HEK293 (cell line): ENCODE measurements around the gene TMEM8B.

Experiments used
- CTCF ChIA-PET: fragments of 350-600 bp; formaldehyde crosslinking; extraction: SDS; loops from one replicate; lab custom pipeline; 2021; ENCODE audit warnings: antibody characterized with exemption; lab: Yijun Ruan, JAX
- POLR2A ChIA-PET: fragments of 300-600 bp; formaldehyde crosslinking; extraction: SDS; loops from one replicate; lab custom pipeline; 2020; ENCODE audit warnings: antibody characterized with exemption, inconsistent platforms; lab: Yijun Ruan, JAX
- H3K27ac ChIP-seq: fragments of 200-500 bp; sonication (Bioruptor generic); 2 replicates; pipeline ENCODE4 v1.5.1; 2014; ENCODE audit warnings: low read depth, low read length, control low read depth, inconsistent platforms; ENCODE audit errors: extremely low read depth
- H3K36me3 ChIP-seq, 2 experiments: fragments of 200-500 bp in 1 of 2; sonication (Bioruptor generic) in 1 of 2; 1 replicate in 1 of 2; 2 replicates in 1 of 2; pipeline ENCODE4 v1.5.1; 2014 to 2017; ENCODE audit warnings: inconsistent platforms in 2 of 2, low read length in 2 of 2; ENCODE audit not compliant: control insufficient read depth in 2 of 2, insufficient read depth in 1 of 2
- H3K4me1 ChIP-seq: fragments of 200-500 bp; sonication (Bioruptor generic); 2 replicates; pipeline ENCODE4 v1.5.1; 2014; ENCODE audit warnings: mild to moderate bottlenecking, low read length, inconsistent platforms; ENCODE audit not compliant: control insufficient read depth, insufficient read depth
- H3K4me3 ChIP-seq: 2 replicates; pipeline ENCODE4 v1.5.1; 2011; ENCODE audit warnings: low read depth, mild to moderate bottlenecking, control low read depth, low read length, moderate library complexity
- H3K9me3 ChIP-seq: fragments of 200-500 bp; sonication (Bioruptor generic); 2 replicates; pipeline ENCODE4 v1.5.1; 2014; ENCODE audit warnings: low read depth, low read length, inconsistent platforms; ENCODE audit not compliant: control insufficient read depth, insufficient read depth
- GLIS1 ChIP-seq: fragments of 450-650 bp; formaldehyde crosslinking; IDR thresholded peaks from 2 replicates; pipeline ENCODE4 v1.5.1; 2016; ENCODE audit warnings: missing biosample characterization, missing genetic modification characterization
- KLF10 ChIP-seq: fragments of 450-650 bp; IDR thresholded peaks from 2 replicates; pipeline ENCODE4 v1.5.1; 2018; ENCODE audit warnings: missing biosample characterization, mild to moderate bottlenecking, missing genetic modification characterization
- KLF16 ChIP-seq: fragments of 450-650 bp; formaldehyde crosslinking; IDR thresholded peaks from 2 replicates; pipeline ENCODE4 v1.5.1; 2017; ENCODE audit warnings: missing biosample characterization, missing genetic modification characterization
- KLF8 ChIP-seq: fragments of 450-650 bp; formaldehyde crosslinking; IDR thresholded peaks from 2 replicates; pipeline ENCODE4 v1.5.1; 2016; ENCODE audit warnings: missing biosample characterization, missing genetic modification characterization
- PRDM10 ChIP-seq: fragments of 450-650 bp; formaldehyde crosslinking; IDR thresholded peaks from 2 replicates; pipeline ENCODE4 v1.5.1; 2016; ENCODE audit warnings: missing biosample characterization, missing genetic modification characterization
- SP2 ChIP-seq: fragments of 450-650 bp; formaldehyde crosslinking; IDR thresholded peaks from 2 replicates; pipeline ENCODE4 v1.5.1; 2016; ENCODE audit warnings: missing biosample characterization, missing genetic modification characterization
- SP3 ChIP-seq: fragments of 450-650 bp; formaldehyde crosslinking; IDR thresholded peaks from 2 replicates; pipeline ENCODE4 v1.5.1; 2016; ENCODE audit warnings: missing biosample characterization, missing genetic modification characterization
- SP7 ChIP-seq: fragments of 450-650 bp; formaldehyde crosslinking; IDR thresholded peaks from 2 replicates; pipeline ENCODE4 v1.5.1; 2016; ENCODE audit warnings: missing biosample characterization, missing genetic modification characterization
- YY1 ChIP-seq: fragments of 450-650 bp; formaldehyde crosslinking; IDR thresholded peaks from 2 replicates; pipeline ENCODE4 v1.5.1; 2018; ENCODE audit warnings: missing biosample characterization, missing genetic modification characterization
- ZBTB20 ChIP-seq: fragments of 450-650 bp; formaldehyde crosslinking; IDR thresholded peaks from 2 replicates; pipeline ENCODE4 v1.5.1; 2016; ENCODE audit warnings: missing biosample characterization, missing genetic modification characterization
- ZBTB26 ChIP-seq: fragments of 450-650 bp; formaldehyde crosslinking; optimal IDR thresholded peaks from 2 replicates; pipeline ENCODE3; 2016; ENCODE audit warnings: missing biosample characterization, mild to moderate bottlenecking, missing genetic modification characterization
- ZBTB8A ChIP-seq: fragments of 450-650 bp; formaldehyde crosslinking; IDR thresholded peaks from 2 replicates; pipeline ENCODE4 v1.5.1; 2016; ENCODE audit warnings: missing biosample characterization, missing genetic modification characterization
- ZEB2 ChIP-seq: fragments of 450-650 bp; formaldehyde crosslinking; IDR thresholded peaks from 2 replicates; pipeline ENCODE4 v1.5.1; 2016; ENCODE audit warnings: missing biosample characterization, missing genetic modification characterization
- ZNF114 ChIP-seq: fragments of 450-650 bp; formaldehyde crosslinking; IDR thresholded peaks from 2 replicates; pipeline ENCODE4 v1.5.0; 2017; ENCODE audit warnings: missing biosample characterization, missing genetic modification characterization
- ZNF138 ChIP-seq: fragments of 450-650 bp; formaldehyde crosslinking; IDR thresholded peaks from 2 replicates; pipeline ENCODE4 v1.5.1; 2016; ENCODE audit warnings: missing biosample characterization, missing genetic modification characterization, borderline replicate concordance
- ZNF169 ChIP-seq: fragments of 450-650 bp; formaldehyde crosslinking; IDR thresholded peaks from 2 replicates; pipeline ENCODE4 v1.5.1; 2016; ENCODE audit warnings: missing biosample characterization, missing genetic modification characterization
- ZNF341 ChIP-seq: fragments of 450-650 bp; formaldehyde crosslinking; IDR thresholded peaks from 2 replicates; pipeline ENCODE4; 2016; ENCODE audit warnings: low read depth, missing biosample characterization, missing genetic modification characterization
- ZNF423 ChIP-seq: fragments of 450-650 bp; formaldehyde crosslinking; IDR thresholded peaks from 2 replicates; pipeline ENCODE4 v1.5.1; 2016; ENCODE audit warnings: missing biosample characterization, missing genetic modification characterization
- ZNF518A ChIP-seq: fragments of 450-650 bp; formaldehyde crosslinking; conservative IDR thresholded peaks from 2 replicates; pipeline ENCODE4 v1.5.1; 2016; ENCODE audit warnings: low read depth, missing biosample characterization, missing genetic modification characterization
- ZNF561 ChIP-seq: fragments of 450-650 bp; IDR thresholded peaks from 2 replicates; pipeline ENCODE4 v1.5.1; 2018; ENCODE audit warnings: missing biosample characterization, missing genetic modification characterization, borderline replicate concordance
- ZNF626 ChIP-seq: fragments of 450-650 bp; sonication (Bioruptor Pico); formaldehyde crosslinking; IDR thresholded peaks from 2 replicates; pipeline ENCODE4 v1.5.1; 2018; ENCODE audit warnings: missing biosample characterization, missing genetic modification characterization, inconsistent platforms
- ZNF629 ChIP-seq: fragments of 450-650 bp; formaldehyde crosslinking; IDR thresholded peaks from 2 replicates; pipeline ENCODE4 v1.5.1; 2017; ENCODE audit warnings: missing biosample characterization, missing genetic modification characterization
- ZNF692 ChIP-seq: fragments of 450-650 bp; formaldehyde crosslinking; IDR thresholded peaks from 2 replicates; pipeline ENCODE4 v1.5.1; 2016; ENCODE audit warnings: missing biosample characterization, missing genetic modification characterization
- ZNF747 ChIP-seq: fragments of 450-650 bp; formaldehyde crosslinking; IDR thresholded peaks from 2 replicates; pipeline ENCODE4 v1.5.1; 2016; ENCODE audit warnings: missing biosample characterization, missing genetic modification characterization
- ZNF76 ChIP-seq: fragments of 450-650 bp; formaldehyde crosslinking; IDR thresholded peaks from 2 replicates; pipeline ENCODE4; 2016; ENCODE audit warnings: low read depth, missing biosample characterization, missing genetic modification characterization, borderline replicate concordance
- ZSCAN30 ChIP-seq: fragments of 450-650 bp; IDR thresholded peaks from 2 replicates; pipeline ENCODE4 v1.5.1; 2018; ENCODE audit warnings: missing biosample characterization, mild to moderate bottlenecking, missing genetic modification characterization, moderate library complexity
- ZXDB ChIP-seq: fragments of 450-650 bp; formaldehyde crosslinking; IDR thresholded peaks from 2 replicates; pipeline ENCODE4 v1.5.1; 2016; ENCODE audit warnings: missing biosample characterization, missing genetic modification characterization

TMEM8B gene

GRCh38 chr9:35812025-35812602 is 16.9 kb upstream of the TMEM8B start, which contains the start of gene SPAG8:
Gene SPAG8 (minus strand): TSS chr9:35812262. CDS start chr9:35812147, 115 bp downstream.
- H3K27ac ChIP-seq = peak within 1 kb of the TSS; percentile 13; the same call in 1 of the 2 replicates
- ChIA-PET CTCF (interaction anchor here (0.8 to 4.3 kb wide), 11 partner anchors 10 to 196 kb away, joined by 3 to 46 read pairs (median 5); no protein-coding TSS in a partner anchor), POLR2A (interaction anchor here (0.6 to 3.1 kb wide), 10 partner anchors 10 to 154 kb away, joined by 3 to 13 read pairs (median 4); partner anchors contain the start of genes CCDC107, CREB3, FAM221B and GBA2)
- no peaks in the 10 kb centered on the region for H3K9me3 ChIP-seq
- H3K36me3 ChIP-seq = peaks cover 0 to 34% of the 10 kb centered on the region in 2 experiments; a peak in 1 of 3 replicates
- H3K4me1 ChIP-seq = no peaks in the 10 kb centered on the region
- peak within 1 kb of the TSS; percentile 42 for H3K4me3 ChIP-seq
- TF ChIP-seq ZNF561 (tag by site-specific recombination) (0 out of 2 replicates have a peak, but pooled peaks have one; percentile 34), ZEB2 (tag by site-specific recombination) (0 out of 2 replicates have a peak, but pooled peaks have one; percentile 43), ZXDB (tag by site-specific recombination) (peak; percentile 58; the same call in 1 of the 2 replicates), ZNF169 (tag by site-specific recombination) (no peak), SP2 (tag by site-specific recombination) (peak; percentile 78), ZNF626 (no peak), ZSCAN30 (peak; percentile 64), KLF10 (0 out of 2 replicates have a peak, but pooled peaks have one; percentile 22), ZBTB26 (tag by site-specific recombination) (peak; percentile 35), ZBTB8A (peak; percentile 43; the same call in 1 of the 2 replicates), SP7 (tag by site-specific recombination) (peak; percentile 65), ZNF138 (tag by site-specific recombination) (no peak), PRDM10 (tag by site-specific recombination) (peak; percentile 51), ZNF423 (tag by site-specific recombination) (no peak), ZNF747 (no peak), ZBTB20 (tag by site-specific recombination) (peak; percentile 52; the same call in 1 of the 2 replicates), KLF8 (peak; percentile 47; the same call in 1 of the 2 replicates), KLF16 (tag by site-specific recombination) (peak; percentile 89), YY1 (tag by site-specific recombination) (peak; percentile 39; the same call in 1 of the 2 replicates), ZNF341 (tag by site-specific recombination) (no peak), ZNF629 (tag by site-specific recombination) (peak; percentile 53; the same call in 1 of the 2 replicates), ZNF692 (peak; percentile 98; the same call in 1 of the 2 replicates), SP3 (tag by site-specific recombination) (peak; percentile 64), GLIS1 (tag by site-specific recombination) (peak; percentile 17; the same call in 1 of the 2 replicates), ZNF114 (tag by site-specific recombination) (no peak), ZNF76 (tag by site-specific recombination) (peak; percentile 41; the same call in 1 of the 2 replicates), ZNF518A (tag by site-specific recombination) (peak; percentile 86)
